Liver (tissue), 10 donors: ENCODE measurements around the gene SIRPD. TPM values are rescaled to one million over a fixed set of nuclear protein-coding genes. Genes with fewer than 3 reads are reported as not detected.

Experiments used
- DNase-seq: peaks from one replicate; pipeline ENCODE4 v3.0.0-alpha.2; 2017; ENCODE audit warnings: low spot score
- H3K27ac ChIP-seq, 2 donors: one replicate each; pipeline ENCODE4 v1.7.0; 2013; ENCODE audit warnings: inconsistent platforms in 2 of 2, low read length in 2 of 2, control low read depth in 1 of 2, low read depth in 1 of 2, mild to moderate bottlenecking in 1 of 2
- H3K27me3 ChIP-seq, 4 donors: one replicate each; pipeline versions ENCODE4 v1.6.1 to v1.7.0; 2013; ENCODE audit warnings: low read length in 3 of 4, inconsistent platforms in 1 of 4, mild to moderate bottlenecking in 1 of 4, moderate library complexity in 1 of 4; ENCODE audit not compliant: control insufficient read depth in 4 of 4, insufficient read depth in 4 of 4
- H3K36me3 ChIP-seq, 4 donors: one replicate each; pipeline versions ENCODE4 v1.6.1 to v1.7.0; 2013; ENCODE audit warnings: low read length in 3 of 4, mild to moderate bottlenecking in 3 of 4, low read depth in 1 of 4, moderate library complexity in 1 of 4; ENCODE audit not compliant: control insufficient read depth in 4 of 4, insufficient read depth in 3 of 4
- H3K4me1 ChIP-seq, 4 donors: one replicate each; pipeline versions ENCODE4 v1.6.1 to v1.7.0; 2013; ENCODE audit warnings: low read length in 3 of 4, mild to moderate bottlenecking in 3 of 4, moderate library complexity in 1 of 4; ENCODE audit not compliant: control insufficient read depth in 4 of 4, insufficient read depth in 4 of 4
- H3K4me3 ChIP-seq, 3 donors: one replicate each; pipeline versions ENCODE4 v1.6.1 to v1.7.0; 2013; ENCODE audit warnings: low read length in 3 of 3, control low read depth in 1 of 3, low read depth in 1 of 3, mild to moderate bottlenecking in 1 of 3
- H3K9ac ChIP-seq, 2 donors: one replicate each; pipeline ENCODE4 v1.7.0; 2013; ENCODE audit warnings: low read length in 2 of 2, mild to moderate bottlenecking in 2 of 2, moderate library complexity in 2 of 2, control low read depth in 1 of 2, low read depth in 1 of 2
- H3K9me3 ChIP-seq, 4 donors: one replicate each; pipeline versions ENCODE4 v1.6.1 to v1.7.0; 2013; ENCODE audit warnings: low read length in 3 of 4; ENCODE audit not compliant: control insufficient read depth in 4 of 4
- GABPA ChIP-seq, 2 donors: IDR thresholded peaks in 1 of 2; conservative IDR thresholded peaks in 1 of 2; 2 replicates each; pipeline ENCODE4 v1.6.1; 2016; ENCODE audit warnings: antibody characterized with exemption in 2 of 2, mild to moderate bottlenecking in 1 of 2, moderate library complexity in 1 of 2
- YY1 ChIP-seq: IDR thresholded peaks from 2 replicates; pipeline ENCODE4 v1.6.1; 2016; ENCODE audit warnings: antibody characterized with exemption, mild to moderate bottlenecking
- WGBS: extraction: QIAGEN DNeasy Blood & Tissue Kit; methylation state at CpG from one replicate; pipeline ENCODE4 v1.1.7; 2013; 5-methylcytosine and 5-hydroxymethylcytosine counted together
- polyA plus RNA-seq, 2 donors: library from polyadenylated mRNA; stranded (reverse) in 1 of 2; unstranded in 1 of 2; fragments of 200-250 nt in 1 of 2; fragments of >200 nt in 1 of 2; fragmentation: Nextera tagmentation in 1 of 2; extraction: Ambion mirVana in 1 of 2; gene quantifications; one replicate each; pipeline versions ENCODE4 v1.2.1 to v1.2.3, GENCODE V29; 2013 to 2015
- small RNA-seq: library from RNA; depleted of rRNA; stranded (forward); fragments of <200 nt; gene quantifications from one replicate; pipeline ENCODE3, GENCODE V24; 2014
- total RNA-seq, 2 donors: library from RNA; depleted of rRNA; stranded (reverse); fragments of >200 nt; gene quantifications; one replicate each; pipeline ENCODE4 v1.2.3, GENCODE V29; 2014
- donor health status: healthy.
- donor health status: healthy.
- donor health status: healthy.
- donor health status: healthy.
- donor health status: healthy.

Gene SIRPD
- total and polyA plus RNA-seq, 4 donors, result 1.1 TPM; not detected in 3

DNA sequence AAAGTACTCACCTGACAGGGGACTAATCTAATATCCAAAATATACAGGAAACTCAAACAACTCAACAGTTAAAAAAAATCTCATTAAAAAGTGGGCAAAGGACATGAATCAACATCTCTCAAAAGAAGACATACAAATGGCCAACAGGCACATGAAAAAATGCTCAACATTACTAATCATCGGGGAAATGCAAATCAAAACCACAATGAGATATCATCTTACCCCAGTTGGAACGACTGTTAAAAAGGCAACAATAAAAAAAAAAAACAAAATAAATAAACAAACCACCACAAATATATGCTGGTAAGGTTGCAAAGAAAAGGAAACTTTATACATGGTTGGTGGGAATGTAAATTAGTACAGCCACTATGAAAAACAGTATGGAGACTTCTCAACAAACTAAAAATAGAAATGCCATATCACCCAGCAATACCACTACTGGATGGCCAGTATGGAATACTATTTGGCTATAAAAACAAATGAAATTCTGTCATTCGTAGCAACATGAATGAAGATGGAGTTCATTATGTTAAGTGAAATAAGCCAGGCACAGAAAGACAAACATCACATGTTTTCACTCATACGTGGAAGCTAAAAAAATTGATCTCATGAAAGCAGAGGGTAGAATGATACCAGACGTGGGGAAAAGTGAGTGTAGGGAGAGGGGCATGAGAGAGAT lies 72.9 kb downstream of the SIRPD start:
- H3K9me3 ChIP-seq, result no peaks in the 10 kb centered on the region
- 51% methylated on average over 5 of the region's 5 CpGs for WGBS
- no peaks in the 10 kb centered on the region for H3K27me3 ChIP-seq
- H3K27ac ChIP-seq, result no peak overlapping the region
- H3K4me3 ChIP-seq, result no peak overlapping the region
- DNase-seq, result no peak
- TF ChIP-seq GABPA (IDR thresholded peaks at IDR 0.05 in 1 of 2, conservative IDR thresholded peaks at IDR 0.05 in 1 of 2) (no peak), YY1 (no peak)
- H3K4me1 ChIP-seq, result no peaks in the 10 kb centered on the region
- H3K9ac ChIP-seq, result no peak overlapping the region
- H3K36me3 ChIP-seq, result no peaks in the 10 kb centered on the region

Small RNA genes within 50 kb of the gene (small RNA-seq; reads per million reads assigned to genes)
- not detected for gene RNU6-917P

Other genes starting within 250 kb of the SIRPD start
- gene SDCBP2, start 228.6 kb downstream of the SIRPD start, total RNA-seq, result 1 to 10 TPM; 1.9 to 3.6 TPM
- 1 to 10 TPM; 5.8 to 6.1 TPM for gene SDCBP2, start 228.6 kb downstream of the SIRPD start, polyA plus RNA-seq
- gene FKBP1A, start 164.7 kb downstream of the SIRPD start, total RNA-seq, result 10 to 100 TPM; 49.3 to 50.0 TPM
- 100 to 1,000 TPM; 104 to 114 TPM for gene FKBP1A, start 164.7 kb downstream of the SIRPD start, polyA plus RNA-seq
- 10 to 100 TPM; 13.7 to 32.5 TPM for gene NSFL1C, start 90.9 kb downstream of the SIRPD start, total RNA-seq
- gene NSFL1C, start 90.9 kb downstream of the SIRPD start, polyA plus RNA-seq, result 10 to 100 TPM; 36.9 to 49.0 TPM
- gene SIRPB2, start 66.3 kb downstream of the SIRPD start, total RNA-seq, result 1 to 10 TPM; 2.8 to 4.4 TPM
- gene SIRPB2, start 66.3 kb downstream of the SIRPD start, polyA plus RNA-seq, result 1 to 10 TPM in 1 of 2 donors, under 1 TPM in 1; 0.99 to 1.5 TPM
- gene SIRPB1, start 62.3 kb upstream of the SIRPD start, total RNA-seq, result 1 to 10 TPM; 2.0 to 4.4 TPM
- under 1 TPM; 0.47 to 0.80 TPM for gene SIRPB1, start 62.3 kb upstream of the SIRPD start, polyA plus RNA-seq
- under 1 TPM in 1 of 2 donors, not detected in 1; 0.42 TPM for gene SIRPG, start 100.1 kb upstream of the SIRPD start, total RNA-seq
- gene SIRPG, start 100.1 kb upstream of the SIRPD start, polyA plus RNA-seq, result under 1 TPM; 0.32 to 0.71 TPM